T1000 (cell line): ENCODE data around the gene ADGRB2.

Experiments
- DNase-seq: peaks from one replicate; lab custom pipeline; 2025; ENCODE audit warnings: mixed read lengths; lab: John Stamatoyannopoulos, UW

The ADGRB2 gene

DNA sequence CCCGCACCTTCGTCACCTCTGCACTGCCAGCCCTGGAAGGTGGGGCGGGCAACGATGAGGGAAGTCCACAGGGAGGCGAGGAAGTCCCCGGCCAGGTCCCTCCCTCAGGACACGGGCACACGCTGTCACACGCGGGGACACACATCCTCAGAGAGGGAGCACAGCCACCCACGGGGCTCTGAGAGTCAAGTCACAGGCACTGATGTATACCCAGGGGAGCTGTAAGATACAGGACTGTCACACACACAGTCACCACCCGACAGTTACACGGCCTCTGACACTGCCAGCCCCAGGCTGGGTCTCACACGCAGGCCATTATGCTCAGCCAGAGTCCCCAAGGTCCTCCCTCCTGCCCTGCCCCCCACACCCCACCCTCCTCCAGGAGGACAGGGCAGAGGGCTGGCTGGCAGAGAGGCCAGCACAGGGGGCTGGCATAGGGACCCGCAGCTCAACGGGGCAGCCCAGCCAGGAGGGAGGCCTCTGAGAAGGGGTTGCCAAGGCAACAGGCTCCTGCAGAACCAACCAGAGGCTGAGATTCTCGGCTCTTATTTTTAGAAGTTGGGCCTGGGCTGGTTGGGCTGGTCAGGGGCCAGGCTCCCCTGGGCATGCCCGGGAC lies 17.7 kb upstream of the ADGRB2 start:
- DNase-seq = no peak

DNA sequence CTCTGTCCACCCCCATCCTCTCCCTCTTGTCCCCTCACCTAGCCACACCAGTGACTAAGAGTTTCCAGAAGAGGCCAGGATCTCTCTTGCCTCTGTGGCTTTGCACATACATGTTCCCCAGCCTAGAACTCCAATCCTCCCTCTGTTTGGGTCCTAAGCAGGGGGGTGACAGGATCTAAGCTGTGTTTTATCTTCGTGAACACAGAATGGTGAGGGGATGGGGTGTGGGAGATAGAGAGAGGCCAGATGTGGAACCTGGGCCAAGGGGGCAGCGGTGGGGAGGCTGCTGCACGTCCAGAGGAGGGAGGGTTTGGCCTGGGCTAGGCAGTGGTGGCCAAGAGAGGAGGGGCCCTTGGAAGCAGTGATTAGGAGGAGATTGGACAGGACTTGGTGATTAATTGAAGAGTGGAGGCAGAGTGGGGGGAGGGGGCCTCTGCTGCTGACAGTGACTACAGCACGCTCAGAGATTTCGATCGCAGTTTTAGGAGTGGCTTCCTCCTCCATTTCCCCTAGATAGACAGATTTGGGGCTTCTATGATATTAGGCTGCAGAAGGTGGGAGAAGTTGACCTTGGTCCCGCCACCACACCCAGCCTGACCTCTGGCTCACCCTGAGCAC lies 17.1 kb upstream of the ADGRB2 start:
- no peak for DNase-seq

- no peak for DNase-seq
Measured at GRCh38 chr1:31780632-31781031, 16.5 kb upstream of the ADGRB2 start.

DNA sequence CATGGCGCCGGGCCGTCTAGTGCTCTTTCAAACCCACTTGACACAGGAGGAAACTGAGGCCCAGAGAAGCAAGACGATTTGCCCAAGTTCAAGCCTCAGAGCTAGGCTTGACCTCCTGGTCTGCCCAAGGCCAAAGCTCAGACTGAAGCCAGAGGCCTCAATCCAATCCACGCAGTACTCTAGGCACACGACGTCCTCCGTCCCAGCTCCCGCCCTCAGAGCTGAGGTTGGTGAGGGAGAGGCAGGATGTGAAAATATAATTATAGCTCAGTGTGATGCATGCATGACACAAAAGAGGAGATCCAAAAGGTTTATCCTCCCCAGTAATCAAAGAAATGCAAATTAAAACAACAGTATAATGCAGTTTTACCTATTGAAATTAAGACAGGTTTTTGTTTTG lies 15.5 kb upstream of the ADGRB2 start:
- no peak for DNase-seq

DNA sequence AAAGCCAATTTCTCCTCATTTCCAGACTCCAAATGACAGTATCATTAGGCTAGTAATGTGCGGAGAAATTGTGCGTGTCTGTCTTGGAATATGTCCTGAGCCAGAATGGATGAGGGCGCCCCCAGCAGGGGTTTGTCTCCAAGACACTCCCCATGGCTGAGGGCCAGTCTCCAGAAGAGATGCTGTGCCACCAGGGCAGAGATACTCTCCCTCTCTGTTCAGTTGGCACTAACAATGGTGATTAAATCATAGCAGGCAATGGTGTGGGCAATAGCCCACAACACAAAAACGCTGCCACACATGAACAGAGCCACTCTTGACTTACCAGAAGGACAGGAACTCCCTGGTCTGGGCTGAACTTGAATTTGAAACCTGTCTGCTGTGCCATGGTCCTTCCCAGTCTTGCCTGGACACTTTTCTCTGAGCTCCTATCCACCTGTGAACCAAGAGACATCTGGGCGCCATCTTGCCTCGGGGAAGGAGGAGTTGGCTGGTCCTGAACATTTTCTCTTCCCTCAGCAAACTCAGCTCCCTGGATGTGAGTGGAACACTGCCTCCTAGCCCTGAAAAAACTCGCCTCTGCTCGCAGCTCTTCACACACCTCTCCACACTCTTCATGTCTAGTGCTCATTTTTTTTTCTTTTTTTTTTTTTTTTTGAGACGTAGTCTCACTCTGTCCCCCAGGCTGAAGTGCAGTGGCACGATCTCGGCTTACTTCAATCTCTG lies 14.8 kb upstream of the ADGRB2 start:
- DNase-seq = no peak

- DNase-seq = no peak
Measured at GRCh38 chr1:31776516-31776915, 12.4 kb upstream of the ADGRB2 start.

DNA sequence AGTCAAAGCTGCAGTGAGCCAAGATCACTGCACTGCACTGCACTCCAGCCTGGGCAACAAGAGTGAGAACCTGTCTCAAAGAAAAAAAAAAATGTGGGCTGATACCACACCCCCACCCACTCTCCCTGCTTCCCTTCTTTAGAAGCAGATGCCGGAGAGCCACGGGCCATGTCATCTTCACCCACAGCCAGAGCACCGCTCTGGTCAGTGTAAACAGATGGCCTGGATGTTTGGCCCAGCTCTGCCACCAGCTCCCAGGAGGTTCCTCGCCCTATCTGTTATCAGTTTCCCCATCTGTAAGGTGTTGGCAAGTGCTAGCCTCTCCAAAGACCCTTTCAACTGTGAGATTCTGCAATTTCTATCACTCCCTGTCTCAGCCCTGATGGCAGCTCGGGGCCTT lies 11.9 kb upstream of the ADGRB2 start:
- no peak for DNase-seq

- DNase-seq = no peak
Measured at GRCh38 chr1:31775210-31775999, 11.3 kb upstream of the ADGRB2 start.

- DNase-seq = no peak
Measured at GRCh38 chr1:31774495-31774894, 10.4 kb upstream of the ADGRB2 start.

DNA sequence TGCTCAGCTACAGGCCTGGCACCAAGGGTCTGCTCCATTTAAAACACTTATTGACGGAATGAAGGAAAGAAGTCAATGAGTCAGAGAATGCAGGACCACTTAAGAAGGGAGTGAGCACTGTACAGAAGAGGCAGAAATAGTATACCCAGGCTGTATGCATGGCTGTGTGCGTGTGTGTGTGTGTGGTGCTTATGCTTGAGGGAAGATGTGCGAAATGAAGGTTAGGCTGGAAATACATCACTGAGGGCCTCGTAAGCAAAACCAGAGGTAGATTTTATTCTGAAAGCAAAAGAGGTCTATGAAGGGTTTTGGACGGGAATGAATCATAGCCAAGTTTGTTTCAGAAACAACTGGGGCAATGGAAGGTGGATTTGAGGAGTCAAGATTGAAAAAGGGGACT lies 9.7 kb upstream of the ADGRB2 start:
- DNase-seq = no peak

GRCh38 chr1:31772669-31773248 lies 8.6 kb upstream of the ADGRB2 start:
- no peak for DNase-seq

GRCh38 chr1:31771891-31772668 lies 7.9 kb upstream of the ADGRB2 start:
- DNase-seq = no peak

- no peak for DNase-seq
Measured at GRCh38 chr1:31769720-31770390, 5.7 kb upstream of the ADGRB2 start.

GRCh38 chr1:31768939-31769704 lies 5.0 kb upstream of the ADGRB2 start:
- DNase-seq = no peak

DNA sequence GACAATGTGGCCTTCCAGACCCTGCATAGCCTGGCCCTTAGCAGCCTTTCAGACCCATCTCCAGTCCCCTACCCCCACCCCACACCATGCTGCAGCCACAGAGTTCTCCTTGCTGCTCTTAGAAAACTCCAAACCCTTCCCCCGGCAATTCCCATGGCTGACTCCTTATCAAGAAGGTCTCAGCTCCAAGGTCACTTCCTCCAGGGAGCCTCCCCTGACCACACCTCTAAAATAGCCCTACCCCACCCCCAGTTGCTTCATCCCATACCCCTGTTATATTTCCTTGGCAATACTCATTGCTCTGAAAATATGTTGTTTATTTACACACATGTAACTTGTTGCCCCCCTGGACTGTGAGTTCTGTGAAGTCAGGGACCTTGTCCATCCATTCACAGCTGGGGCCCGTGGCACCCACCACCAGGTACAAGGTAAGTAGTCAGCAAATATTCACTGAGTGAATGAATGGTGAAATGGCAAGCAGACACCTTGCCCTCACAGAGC lies 4.3 kb upstream of the ADGRB2 start:
- DNase-seq = no peak

DNA sequence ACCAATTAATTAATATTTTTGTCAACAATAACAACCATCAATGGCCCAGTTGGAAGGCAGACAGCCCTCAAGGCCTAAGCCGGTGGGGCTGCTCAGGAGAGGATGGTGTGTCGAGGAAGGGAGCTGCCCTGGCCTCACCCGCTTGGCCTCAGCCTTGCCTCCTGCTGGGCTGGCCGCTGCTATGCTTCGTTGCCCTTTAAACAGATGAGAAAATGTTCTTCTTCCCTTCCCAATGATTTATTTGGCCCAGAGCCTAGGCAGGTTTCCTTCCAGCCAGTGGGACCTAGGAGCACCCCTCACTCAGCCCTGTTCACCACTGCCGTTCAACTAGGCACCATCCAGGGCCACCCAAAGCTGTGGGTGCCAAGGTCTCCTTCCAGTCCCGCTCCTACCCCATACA lies 3.1 kb upstream of the ADGRB2 start:
- DNase-seq = no peak

- no peak for DNase-seq
Measured at GRCh38 chr1:31765516-31765915, 1.4 kb upstream of the ADGRB2 start.

DNA sequence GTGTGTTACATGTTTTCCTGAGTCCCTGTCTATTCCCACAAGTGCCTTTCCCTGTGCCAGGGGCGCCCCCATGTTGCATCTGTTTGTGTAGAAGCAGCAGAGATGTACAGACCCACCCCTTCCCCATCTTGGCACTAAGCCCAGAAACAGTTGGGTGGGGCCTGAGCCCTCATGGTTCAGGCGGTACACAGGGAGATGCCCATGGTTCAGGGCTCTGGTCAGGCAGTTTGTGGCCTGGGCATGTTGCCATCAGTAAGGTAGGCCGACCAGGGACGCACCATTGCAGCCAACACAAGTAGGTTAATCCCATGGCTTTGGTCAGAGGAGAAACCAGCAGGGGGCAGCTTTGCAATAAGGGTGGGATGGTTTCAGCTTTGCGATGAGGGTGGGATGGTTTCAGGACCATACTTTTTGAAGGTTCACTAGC lies 914 bp upstream of the ADGRB2 start:
- DNase-seq = no peak

DNA sequence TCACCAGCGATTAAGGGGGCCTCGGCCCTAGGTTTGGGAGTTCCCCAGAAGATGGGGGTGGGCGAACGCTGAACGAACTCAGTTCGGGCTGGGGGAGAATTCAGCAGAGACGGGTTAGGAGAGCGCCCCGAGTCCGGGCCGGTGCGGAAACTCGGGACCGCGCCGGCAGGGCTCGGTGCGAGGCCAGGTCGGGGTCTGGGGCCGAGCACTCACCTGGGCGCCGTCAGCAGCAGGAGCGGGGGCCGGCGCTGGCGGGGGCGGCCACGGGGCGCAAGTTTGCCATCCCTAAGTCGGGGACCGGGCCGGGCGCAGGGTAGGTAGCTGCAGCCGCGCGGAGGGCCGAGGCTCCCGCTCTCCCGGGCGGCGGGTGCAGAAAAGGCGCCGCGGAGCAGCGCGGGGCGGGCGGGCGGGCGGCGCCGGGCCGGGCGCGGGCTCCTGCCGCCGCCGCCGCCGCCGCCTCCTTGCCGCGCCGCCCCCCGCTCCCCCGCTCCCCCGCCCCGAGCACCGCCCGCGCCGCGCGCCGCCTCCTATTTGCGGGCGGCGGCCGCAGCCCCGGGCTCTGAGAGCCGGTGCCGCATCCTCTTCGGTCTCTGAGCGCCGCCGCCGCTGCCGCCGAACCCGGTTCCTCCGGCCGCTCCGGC lies 349 bp downstream of the ADGRB2 start:
- DNase-seq = no peak
